Measurements from ENCODE around the gene PCDHB1. TPM values are rescaled to one million over a fixed set of nuclear protein-coding genes. Genes with fewer than 3 reads are reported as not detected.
"Not testable (repeated sequence)": the region's sequence is repeated elsewhere in the genome, so short reads cannot be mapped to it uniquely, and the experiment has no call there.

Gene PCDHB1
- total RNA-seq, 2 donors from 2014 or later = not detected

GRCh38 chr5:141101059-141101458, 49.9 kb downstream of the PCDHB1 start:
- TF ChIP-seq POLR2AphosphoS5 (IDR thresholded peaks at IDR 0.05) (no peak), POLR2A (IDR thresholded peaks at IDR 0.05) (no peak), CTCF (IDR thresholded peaks at IDR 0.05) (no peak)
- WGBS = 37% methylated on average over 20 of the region's 20 CpGs
- intact Hi-C loops (cut with DNase I) = no loop called here
- Histone ChIP-seq H3K36me3 (no peaks in the 10 kb centered on the region), H3K27me3 (replicated peaks; ENCODE audit: insufficient read depth) (no peaks in the 10 kb centered on the region), H3K4me3 (no peak overlapping the region), H3K9me3 (peaks cover 5% of the 10 kb centered on the region), H3K4me1 (replicated peaks) (no peaks in the 10 kb centered on the region), H3K27ac (no peak overlapping the region)
- no peak for DNase-seq (ENCODE audit: low spot score)

- H3K27ac ChIP-seq; H3K4me1 ChIP-seq (replicated peaks); H3K9me3 ChIP-seq; DNase-seq (ENCODE audit: low spot score); H3K36me3 ChIP-seq; H3K27me3 ChIP-seq (replicated peaks; ENCODE audit: insufficient read depth); H3K4me3 ChIP-seq; intact Hi-C loops (cut with DNase I): not testable (repeated sequence)
- 37% methylated on average over 25 of the region's 39 CpGs for WGBS
Measured at GRCh38 chr5:141102070-141102469, 50.9 kb downstream of the PCDHB1 start.

- H3K36me3 ChIP-seq; intact Hi-C loops (cut with DNase I); H3K4me3 ChIP-seq; H3K27ac ChIP-seq; H3K9me3 ChIP-seq; H3K4me1 ChIP-seq (replicated peaks); DNase-seq (ENCODE audit: low spot score); H3K27me3 ChIP-seq (replicated peaks; ENCODE audit: insufficient read depth): not testable (repeated sequence)
- WGBS = no CpG with 5 or more reads among the region's 38 CpGs
Measured at GRCh38 chr5:141102471-141102870, 51.3 kb downstream of the PCDHB1 start.

- no peaks in the 10 kb centered on the region for H3K4me1 ChIP-seq (replicated peaks)
- intact Hi-C loops (cut with DNase I) = no loop called here
- H3K27ac ChIP-seq = no peak overlapping the region
- no peaks in the 10 kb centered on the region for H3K36me3 ChIP-seq
- TF ChIP-seq POLR2AphosphoS5 (IDR thresholded peaks at IDR 0.05) (no peak), CTCF (IDR thresholded peaks at IDR 0.05) (no peak), POLR2A (IDR thresholded peaks at IDR 0.05) (no peak)
- H3K4me3 ChIP-seq = no peak overlapping the region
- no peak for DNase-seq (ENCODE audit: low spot score)
- 86% methylated on average over 2 of the region's 2 CpGs for WGBS
- H3K27me3 ChIP-seq (replicated peaks; ENCODE audit: insufficient read depth) = no peaks in the 10 kb centered on the region
- H3K9me3 ChIP-seq = no peaks in the 10 kb centered on the region
Measured at GRCh38 chr5:141105350-141105749, 54.2 kb downstream of the PCDHB1 start.

Other genes starting within 250 kb of the PCDHB1 start
- 1 to 10 TPM; 2.3 to 2.4 TPM for gene PCDHA4, start 244.3 kb upstream of the PCDHB1 start, total RNA-seq
- under 1 TPM in 1 of 2 donors, not detected in 1; 0.14 TPM for gene PCDHA5, start 229.8 kb upstream of the PCDHB1 start, total RNA-seq
- gene PCDHA6, start 223.4 kb upstream of the PCDHB1 start, total RNA-seq = 1 to 10 TPM; 1.9 to 2.2 TPM
- under 1 TPM; 0.23 to 0.46 TPM for gene PCDHA7, start 217.1 kb upstream of the PCDHB1 start, total RNA-seq
- under 1 TPM; 0.17 to 0.36 TPM for gene PCDHA8, start 210.2 kb upstream of the PCDHB1 start, total RNA-seq
- gene PCDHA9, start 203.0 kb upstream of the PCDHB1 start, total RNA-seq = under 1 TPM; 0.14 to 0.51 TPM
- 1 to 10 TPM; 1.0 to 2.2 TPM for gene PCDHA10, start 195.5 kb upstream of the PCDHB1 start, total RNA-seq
- gene PCDHA11, start 182.4 kb upstream of the PCDHB1 start, total RNA-seq = 1 to 10 TPM in 1 of 2 donors, under 1 TPM in 1; 0.85 to 1.5 TPM
- under 1 TPM; 0.40 to 0.50 TPM for gene PCDHA12, start 176.1 kb upstream of the PCDHB1 start, total RNA-seq
- gene PCDHA13, start 169.2 kb upstream of the PCDHB1 start, total RNA-seq = 1 to 10 TPM; 1.3 to 1.5 TPM
- gene PCDHAC1, start 125.1 kb upstream of the PCDHB1 start, total RNA-seq = 1 to 10 TPM; 1.1 to 3.9 TPM
- gene PCDHAC2, start 84.9 kb upstream of the PCDHB1 start, total RNA-seq = 10 to 100 TPM in 1 of 2 donors, 1 to 10 TPM in 1; 6.8 to 11.6 TPM
- gene PCDHB2, start 43.2 kb downstream of the PCDHB1 start, total RNA-seq = 10 to 100 TPM; 12.6 to 23.0 TPM
- gene PCDHB3, start 49.1 kb downstream of the PCDHB1 start, total RNA-seq = 1 to 10 TPM; 2.5 to 6.5 TPM
- 1 to 10 TPM; 1.4 to 1.7 TPM for gene PCDHB4, start 70.4 kb downstream of the PCDHB1 start, total RNA-seq
- gene PCDHB5, start 83.8 kb downstream of the PCDHB1 start, total RNA-seq = 10 to 100 TPM in 1 of 2 donors, 1 to 10 TPM in 1; 5.3 to 11.3 TPM
- gene PCDHB6, start 98.7 kb downstream of the PCDHB1 start, total RNA-seq = 1 to 10 TPM in 1 of 2 donors, under 1 TPM in 1; 0.87 to 2.6 TPM
- 1 to 10 TPM; 1.2 to 1.9 TPM for gene PCDHB7, start 121.3 kb downstream of the PCDHB1 start, total RNA-seq
- 1 to 10 TPM in 1 of 2 donors, under 1 TPM in 1; 0.23 to 2.6 TPM for gene PCDHB8, start 126.4 kb downstream of the PCDHB1 start, total RNA-seq
- 1 to 10 TPM in 1 of 2 donors, under 1 TPM in 1; 0.18 to 4.4 TPM for gene PCDHB16, start 131.0 kb downstream of the PCDHB1 start, total RNA-seq
- gene PCDHB9, start 135.8 kb downstream of the PCDHB1 start, total RNA-seq = 1 to 10 TPM; 1.0 to 4.2 TPM
- 1 to 10 TPM in 1 of 2 donors, under 1 TPM in 1; 0.96 to 3.5 TPM for gene PCDHB10, start 141.0 kb downstream of the PCDHB1 start, total RNA-seq
- gene PCDHB11, start 148.3 kb downstream of the PCDHB1 start, total RNA-seq = 1 to 10 TPM in 1 of 2 donors, under 1 TPM in 1; 0.41 to 2.6 TPM
- 1 to 10 TPM in 1 of 2 donors, under 1 TPM in 1; 0.32 to 4.3 TPM for gene PCDHB12, start 157.3 kb downstream of the PCDHB1 start, total RNA-seq
- 1 to 10 TPM; 4.0 to 6.5 TPM for gene PCDHB13, start 162.5 kb downstream of the PCDHB1 start, total RNA-seq
- 1 to 10 TPM; 4.6 to 6.7 TPM for gene PCDHB14, start 172.0 kb downstream of the PCDHB1 start, total RNA-seq
- 10 to 100 TPM in 1 of 2 donors, under 1 TPM in 1; 0.82 to 12.4 TPM for gene PCDHB15, start 194.0 kb downstream of the PCDHB1 start, total RNA-seq

All from prostate gland (tissue), 2 donors.